ENCODE results near the gene B3GALNT1. TPM values are rescaled to one million over a fixed set of nuclear protein-coding genes. Genes with fewer than 3 reads are reported as not detected.

Gene B3GALNT1, protein sequence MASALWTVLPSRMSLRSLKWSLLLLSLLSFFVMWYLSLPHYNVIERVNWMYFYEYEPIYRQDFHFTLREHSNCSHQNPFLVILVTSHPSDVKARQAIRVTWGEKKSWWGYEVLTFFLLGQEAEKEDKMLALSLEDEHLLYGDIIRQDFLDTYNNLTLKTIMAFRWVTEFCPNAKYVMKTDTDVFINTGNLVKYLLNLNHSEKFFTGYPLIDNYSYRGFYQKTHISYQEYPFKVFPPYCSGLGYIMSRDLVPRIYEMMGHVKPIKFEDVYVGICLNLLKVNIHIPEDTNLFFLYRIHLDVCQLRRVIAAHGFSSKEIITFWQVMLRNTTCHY
- 15.9 and 36.9 TPM in 2 replicates for total RNA-seq

DNA sequence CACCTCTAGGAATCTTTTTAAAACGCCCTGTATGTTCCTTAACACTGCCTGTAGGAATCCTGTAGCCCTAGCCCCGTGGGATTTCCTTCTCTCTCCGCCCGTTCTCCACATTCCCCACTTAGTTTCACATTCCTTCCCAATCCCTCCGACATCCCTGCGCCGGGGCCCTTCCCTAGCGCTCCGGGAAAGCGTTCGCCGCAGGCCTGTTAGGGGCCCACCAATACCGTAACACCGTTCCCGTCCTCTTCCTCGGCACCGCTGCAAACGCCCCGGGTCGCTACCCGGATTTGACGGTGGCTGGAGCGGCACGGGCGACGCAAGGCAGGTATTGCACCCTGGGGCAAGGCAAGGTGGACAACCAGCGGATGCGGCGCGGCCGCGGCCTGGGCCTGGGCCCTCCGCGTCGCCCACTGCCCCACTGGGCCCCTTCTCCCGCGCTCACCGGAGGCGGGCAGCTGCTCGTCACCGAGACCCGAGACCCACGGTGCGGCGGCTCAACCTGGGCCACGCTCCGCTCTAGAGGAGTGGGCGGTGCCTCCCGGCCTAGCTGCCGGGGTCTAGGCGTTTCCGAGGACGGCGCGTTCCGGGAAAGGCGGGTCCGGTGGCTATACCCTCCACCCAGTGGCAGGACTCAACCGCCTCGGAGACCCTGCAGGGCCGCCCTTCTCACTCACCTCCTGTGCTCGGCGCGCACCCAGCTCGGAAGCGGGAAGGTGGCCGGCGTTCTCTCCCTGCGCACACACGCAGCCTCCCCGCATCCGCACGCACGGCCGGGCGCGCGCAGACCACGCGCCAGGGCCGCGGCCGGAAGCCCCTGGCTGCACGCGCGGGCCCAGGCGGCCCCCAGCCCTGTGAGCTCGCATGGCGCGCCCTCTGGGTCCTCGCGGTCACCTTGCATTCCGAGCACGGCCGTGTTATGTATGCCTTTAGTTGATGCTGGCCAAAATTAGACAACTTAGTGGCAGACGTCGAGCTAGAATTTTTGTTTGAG, at the start of gene B3GALNT1:
TSS of gene B3GALNT1 (minus strand) at position 789 of the 991 bp plus-strand sequence. CDS start 18,595 bp downstream, outside the sequence.

Other genes with a start within 250 kb of the B3GALNT1 start
- 120 and 139 TPM in 2 replicates for gene NMD3, start 116.0 kb upstream of the B3GALNT1 start, total RNA-seq